Smooth muscle cell (in vitro differentiated cells): ENCODE measurements around the gene PAX5. TPM values are rescaled to one million over a fixed set of nuclear protein-coding genes. Genes with fewer than 3 reads are reported as not detected.
A peak's percentile ranks its signal among the peaks of the same experiment; 100 is the strongest.

Source experiments
- DNase-seq: peaks from one replicate; lab custom pipeline; 2025; ENCODE audit not compliant: unreplicated experiment; lab: John Stamatoyannopoulos, UW
- H2AFZ ChIP-seq: fragments of 200-600 bp; sonication (generic); 2 replicates; pipeline ENCODE4 v1.6.0; 2016; ENCODE audit warnings: antibody characterized with exemption, low read depth, mild to moderate bottlenecking
- H3F3A ChIP-seq: fragments of 200-600 bp; sonication (generic); 2 replicates; pipeline ENCODE4 v1.6.0; 2017; ENCODE audit warnings: antibody characterized with exemption, low read depth
- H3K27ac ChIP-seq: fragments of 200-600 bp; sonication (generic); 2 replicates; pipeline ENCODE4 v1.5.1; 2016; ENCODE audit warnings: low read depth, mild to moderate bottlenecking
- H3K27me3 ChIP-seq: fragments of 200-600 bp; sonication (generic); 2 replicates; pipeline ENCODE4 v1.6.1; 2016; ENCODE audit warnings: low read depth, mild to moderate bottlenecking
- H3K36me3 ChIP-seq: fragments of 200-600 bp; sonication (generic); 2 replicates; pipeline ENCODE4 v1.5.1; 2016; ENCODE audit warnings: low read depth
- H3K4me1 ChIP-seq: fragments of 200-600 bp; sonication (generic); 2 replicates; pipeline ENCODE4 v1.5.1; 2016; ENCODE audit warnings: low read depth
- H3K4me2 ChIP-seq: fragments of 200-600 bp; sonication (generic); 2 replicates; pipeline ENCODE4 v1.6.0; 2016; ENCODE audit warnings: mild to moderate bottlenecking
- H3K4me3 ChIP-seq: fragments of 200-600 bp; sonication (generic); 2 replicates; pipeline ENCODE4 v1.5.1; 2016; ENCODE audit warnings: mild to moderate bottlenecking
- H3K79me2 ChIP-seq: fragments of 200-600 bp; sonication (generic); 2 replicates; pipeline ENCODE4 v1.6.0; 2016; ENCODE audit warnings: low read depth, mild to moderate bottlenecking
- H3K9ac ChIP-seq: fragments of 200-600 bp; sonication (generic); 2 replicates; pipeline ENCODE4 v1.6.0; 2016; ENCODE audit warnings: low read depth
- H3K9me3 ChIP-seq: fragments of 200-600 bp; sonication (generic); replicated peaks from 2 replicates; pipeline ENCODE4 v1.5.1; 2016; ENCODE audit warnings: low read depth
- H4K20me1 ChIP-seq: fragments of 200-600 bp; sonication (generic); 2 replicates; pipeline ENCODE4 v1.6.0; 2016; ENCODE audit warnings: low read depth
- WGBS: methylation state at CpG from one replicate; pipeline ENCODE4 v1.1.7; 2016; ENCODE audit warnings: low lambda C conversion rate; 5-methylcytosine and 5-hydroxymethylcytosine counted together
- polyA plus RNA-seq: library from polyadenylated mRNA; unstranded; fragments of >200 nt; fragmentation: Nextera tagmentation; extraction: Ambion mirVana; gene quantifications from 2 replicates; pipeline ENCODE4 v1.2.1, GENCODE V29; 2016
- total RNA-seq: library from RNA; depleted of rRNA; stranded (reverse); fragments of >200 nt; gene quantifications from 2 replicates; pipeline ENCODE4 v1.2.3, GENCODE V29; 2014
- TF ChIP-seq, protein P1 (sequence below): fragments of 200-600 bp; sonication (generic); IDR thresholded peaks from 2 replicates; pipeline ENCODE4 v1.5.1; 2017; ENCODE audit warnings: borderline replicate concordance, mild to moderate bottlenecking, antibody characterized with exemption; ENCODE audit not compliant: insufficient read depth, poor library complexity, severe bottlenecking

PAX5 gene
- total and polyA plus RNA-seq, 2 experiments from 2014 or later, result 0.09 TPM; not detected in 1

DNA sequence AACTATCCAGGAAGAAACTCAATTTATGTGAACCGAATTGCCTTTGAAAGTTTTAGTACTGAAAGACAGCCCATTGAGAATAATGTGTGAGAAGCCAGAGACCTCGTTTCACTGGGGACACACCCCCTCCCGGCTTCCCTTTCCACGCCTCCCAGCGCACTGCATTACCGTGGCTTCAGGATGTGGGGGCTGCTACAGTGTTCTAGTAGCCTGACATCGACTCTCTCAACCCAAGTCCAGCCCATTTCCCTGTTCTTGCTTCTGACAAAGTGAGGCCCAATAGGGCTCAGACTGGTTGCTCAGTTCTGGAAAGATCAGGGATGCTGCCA is 3.5 kb downstream of the PAX5 start:
- H3K4me1 ChIP-seq, result peaks cover 48% of the 10 kb centered on the region

DNA sequence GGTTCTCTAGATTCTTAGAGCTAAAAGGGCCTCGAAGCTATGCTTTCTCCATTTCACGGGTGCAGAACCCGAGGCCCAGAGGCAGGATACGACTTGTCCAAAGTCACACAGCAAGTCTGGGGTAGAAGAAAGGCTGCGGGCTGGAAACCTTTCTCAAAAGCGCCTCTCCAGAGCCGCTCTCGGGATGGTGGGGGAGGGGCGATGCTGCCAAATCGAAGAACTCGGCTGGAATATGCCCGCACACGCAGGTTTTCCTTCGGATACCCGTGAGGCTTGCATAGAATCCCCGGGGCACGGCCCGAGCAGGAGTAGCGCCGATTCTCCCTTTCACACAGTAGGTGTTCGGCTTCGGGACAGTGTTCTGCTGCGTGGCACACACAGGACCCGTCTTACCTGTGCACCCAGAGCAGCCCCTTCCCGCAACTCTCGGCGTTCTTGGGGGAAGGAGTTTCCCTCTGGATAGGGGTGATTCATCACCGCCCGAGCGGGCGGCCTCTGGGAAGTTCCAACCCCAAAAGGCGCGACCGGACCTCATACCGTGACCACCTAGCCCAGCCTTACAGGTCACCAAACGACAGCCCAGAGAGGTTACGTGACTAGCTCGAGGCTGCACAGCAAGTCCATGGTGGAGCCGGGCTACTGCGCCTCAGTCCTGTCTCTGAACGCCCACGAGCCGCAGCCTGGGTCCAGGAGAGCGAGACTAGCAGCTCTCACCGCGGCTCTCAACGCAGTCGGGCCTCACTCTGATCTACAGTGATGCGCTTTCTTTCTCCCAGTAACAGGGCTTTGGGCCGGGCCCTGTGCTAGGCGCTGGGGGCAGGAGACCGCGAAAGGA is 4.1 kb downstream of the PAX5 start:
- Histone ChIP-seq H3K4me3 (no peak overlapping the region), H3F3A (no peaks in the 10 kb centered on the region), H3K36me3 (no peaks in the 10 kb centered on the region), H3K27me3 (peaks cover 100% of the 10 kb centered on the region), H3K79me2 (no peaks in the 10 kb centered on the region), H3K9me3 (no peaks in the 10 kb centered on the region), H3K27ac (no peak overlapping the region), H2AFZ (no peak overlapping the region), H3K4me1 (peaks cover 48% of the 10 kb centered on the region), H4K20me1 (peaks cover 12% of the 10 kb centered on the region), H3K9ac (no peak overlapping the region), H3K4me2 (peak overlapping the region; percentile 30)
- WGBS, result 6% methylated on average over 53 of the region's 53 CpGs
- TF ChIP-seq, protein P1, sequence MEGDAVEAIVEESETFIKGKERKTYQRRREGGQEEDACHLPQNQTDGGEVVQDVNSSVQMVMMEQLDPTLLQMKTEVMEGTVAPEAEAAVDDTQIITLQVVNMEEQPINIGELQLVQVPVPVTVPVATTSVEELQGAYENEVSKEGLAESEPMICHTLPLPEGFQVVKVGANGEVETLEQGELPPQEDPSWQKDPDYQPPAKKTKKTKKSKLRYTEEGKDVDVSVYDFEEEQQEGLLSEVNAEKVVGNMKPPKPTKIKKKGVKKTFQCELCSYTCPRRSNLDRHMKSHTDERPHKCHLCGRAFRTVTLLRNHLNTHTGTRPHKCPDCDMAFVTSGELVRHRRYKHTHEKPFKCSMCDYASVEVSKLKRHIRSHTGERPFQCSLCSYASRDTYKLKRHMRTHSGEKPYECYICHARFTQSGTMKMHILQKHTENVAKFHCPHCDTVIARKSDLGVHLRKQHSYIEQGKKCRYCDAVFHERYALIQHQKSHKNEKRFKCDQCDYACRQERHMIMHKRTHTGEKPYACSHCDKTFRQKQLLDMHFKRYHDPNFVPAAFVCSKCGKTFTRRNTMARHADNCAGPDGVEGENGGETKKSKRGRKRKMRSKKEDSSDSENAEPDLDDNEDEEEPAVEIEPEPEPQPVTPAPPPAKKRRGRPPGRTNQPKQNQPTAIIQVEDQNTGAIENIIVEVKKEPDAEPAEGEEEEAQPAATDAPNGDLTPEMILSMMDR, result no peak
- no peak for DNase-seq

More for the DNA sequence above, 3.5 kb downstream of the PAX5 start:
- no peaks in the 10 kb centered on the region for H3K9me3 ChIP-seq
- DNase-seq, result no peak
- no peaks in the 10 kb centered on the region for H3F3A ChIP-seq
- no peak overlapping the region for H3K4me3 ChIP-seq
- no peaks in the 10 kb centered on the region for H3K79me2 ChIP-seq
- H3K9ac ChIP-seq, result no peak overlapping the region
- peaks cover 12% of the 10 kb centered on the region for H4K20me1 ChIP-seq
- no peak overlapping the region for H2AFZ ChIP-seq
- no peaks in the 10 kb centered on the region for H3K36me3 ChIP-seq
- peaks cover 100% of the 10 kb centered on the region for H3K27me3 ChIP-seq
- WGBS, result 12% methylated on average over 7 of the region's 7 CpGs
- H3K4me2 ChIP-seq, result no peak overlapping the region
- no peak overlapping the region for H3K27ac ChIP-seq
- TF ChIP-seq, protein P1, result no peak

DNA sequence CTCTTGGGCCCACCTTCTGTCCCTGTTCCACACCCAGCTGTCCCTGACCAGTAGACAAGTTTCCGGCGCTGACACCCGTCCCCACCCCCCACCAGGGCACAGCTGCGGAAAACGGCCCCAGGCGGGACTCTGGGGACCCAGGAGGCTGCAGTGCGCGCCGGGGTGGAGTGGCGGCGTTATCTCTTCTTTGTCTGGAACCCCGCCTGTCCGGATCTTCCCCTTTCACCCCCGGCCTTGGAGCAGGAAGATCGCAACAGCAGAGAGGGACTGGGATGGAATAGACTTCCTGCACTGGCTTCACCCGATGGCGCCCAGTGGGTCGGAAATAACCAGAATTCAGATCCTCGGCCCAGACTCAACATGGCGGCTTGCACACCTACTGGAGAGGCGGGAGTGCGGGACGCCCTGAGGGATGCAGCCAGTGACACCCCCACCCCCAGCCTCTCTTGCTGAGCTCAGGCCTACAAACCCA is 4.7 kb downstream of the PAX5 start:
- Histone ChIP-seq H4K20me1 (peaks cover 7% of the 10 kb centered on the region), H3K4me3 (no peak overlapping the region), H3K9ac (no peak overlapping the region), H3K36me3 (no peaks in the 10 kb centered on the region), H3K79me2 (no peaks in the 10 kb centered on the region), H3K27me3 (peaks cover 100% of the 10 kb centered on the region), H3K9me3 (no peaks in the 10 kb centered on the region), H3K4me1 (peaks cover 44% of the 10 kb centered on the region), H3K4me2 (no peak overlapping the region), H3K27ac (no peak overlapping the region), H2AFZ (no peak overlapping the region), H3F3A (no peaks in the 10 kb centered on the region)
- no peak for DNase-seq
- TF ChIP-seq, protein P1, result no peak
- WGBS, result 3% methylated on average over 23 of the region's 23 CpGs
